DND-41 (cell line): Measurements from ENCODE around the gene DCC.

Source experiments
- ATAC-seq: fragments of 200-7000 bp; cut with Tn5 transposase; 3 replicates; pipeline ENCODE4 v1.9.1; 2021; ENCODE audit warnings: low read depth; ENCODE audit not compliant: insufficient read depth
- DNase-seq: peaks from one replicate; pipeline ENCODE4 v3.0.0-alpha.2; 2020
- H2AFZ ChIP-seq: 2 replicates; pipeline ENCODE4 v1.6.0; 2012; ENCODE audit warnings: low read depth, low read length
- H3K27ac ChIP-seq: 2 replicates; pipeline ENCODE4 v1.5.1; 2012; ENCODE audit warnings: low read length, inconsistent platforms
- H3K27me3 ChIP-seq: fragments of 200-600 bp; sonication (generic); 2 replicates; pipeline ENCODE4 v1.6.0; 2012; ENCODE audit warnings: low read length, mild to moderate bottlenecking, inconsistent platforms; ENCODE audit not compliant: insufficient read depth, poor library complexity
- H3K36me3 ChIP-seq: 2 replicates; pipeline ENCODE4 v1.5.1; 2012; ENCODE audit warnings: low read length, inconsistent platforms; ENCODE audit not compliant: insufficient read depth
- H3K4me1 ChIP-seq: 2 replicates; pipeline ENCODE4 v1.5.1; 2012; ENCODE audit warnings: mild to moderate bottlenecking, low read length; ENCODE audit not compliant: insufficient read depth
- H3K4me2 ChIP-seq: 2 replicates; pipeline ENCODE4 v1.6.0; 2012; ENCODE audit warnings: mild to moderate bottlenecking, moderate library complexity, low read length, inconsistent platforms; ENCODE audit not compliant: insufficient read depth
- H3K4me3 ChIP-seq, 2 experiments: fragments of 200-600 bp in 1 of 2; shearing (Covaris generic) in 1 of 2; 2 replicates each; pipeline ENCODE4 v1.5.1; 2012 to 2016; ENCODE audit warnings: inconsistent platforms in 2 of 2, low read length in 2 of 2, mild to moderate bottlenecking in 2 of 2, low read depth in 1 of 2, moderate library complexity in 1 of 2
- H3K79me2 ChIP-seq: 2 replicates; pipeline ENCODE4 v1.6.0; 2012; ENCODE audit warnings: low read length, inconsistent platforms; ENCODE audit not compliant: insufficient read depth
- H3K9ac ChIP-seq: 2 replicates; pipeline ENCODE4 v1.6.0; 2012; ENCODE audit warnings: low read depth, mild to moderate bottlenecking, inconsistent platforms, low read length, moderate library complexity
- H3K9me3 ChIP-seq: 2 replicates; pipeline ENCODE4 v1.5.1; 2012; ENCODE audit warnings: low read length, moderate library complexity, mild to moderate bottlenecking, inconsistent platforms; ENCODE audit not compliant: insufficient read depth, severe bottlenecking
- H4K20me1 ChIP-seq: 2 replicates; pipeline ENCODE4 v1.6.0; 2012; ENCODE audit warnings: low read length; ENCODE audit not compliant: insufficient read depth
- EZH2 ChIP-seq: IDR thresholded peaks from 3 replicates; pipeline ENCODE4 v1.6.1; 2012; ENCODE audit warnings: borderline replicate concordance, low read depth, mild to moderate bottlenecking, moderate library complexity, low read length, inconsistent platforms; ENCODE audit not compliant: severe bottlenecking
- TF ChIP-seq, protein P1 (sequence below): IDR thresholded peaks from 2 replicates; pipeline ENCODE4 v1.5.1; 2012; ENCODE audit warnings: borderline replicate concordance, low read length, moderate library complexity, mild to moderate bottlenecking; ENCODE audit not compliant: poor library complexity, severe bottlenecking; ENCODE audit errors: extremely low read depth

Gene DCC

GRCh38 chr18:53040286-53040685, 700.3 kb downstream of the DCC start:
- TF ChIP-seq, protein P1, sequence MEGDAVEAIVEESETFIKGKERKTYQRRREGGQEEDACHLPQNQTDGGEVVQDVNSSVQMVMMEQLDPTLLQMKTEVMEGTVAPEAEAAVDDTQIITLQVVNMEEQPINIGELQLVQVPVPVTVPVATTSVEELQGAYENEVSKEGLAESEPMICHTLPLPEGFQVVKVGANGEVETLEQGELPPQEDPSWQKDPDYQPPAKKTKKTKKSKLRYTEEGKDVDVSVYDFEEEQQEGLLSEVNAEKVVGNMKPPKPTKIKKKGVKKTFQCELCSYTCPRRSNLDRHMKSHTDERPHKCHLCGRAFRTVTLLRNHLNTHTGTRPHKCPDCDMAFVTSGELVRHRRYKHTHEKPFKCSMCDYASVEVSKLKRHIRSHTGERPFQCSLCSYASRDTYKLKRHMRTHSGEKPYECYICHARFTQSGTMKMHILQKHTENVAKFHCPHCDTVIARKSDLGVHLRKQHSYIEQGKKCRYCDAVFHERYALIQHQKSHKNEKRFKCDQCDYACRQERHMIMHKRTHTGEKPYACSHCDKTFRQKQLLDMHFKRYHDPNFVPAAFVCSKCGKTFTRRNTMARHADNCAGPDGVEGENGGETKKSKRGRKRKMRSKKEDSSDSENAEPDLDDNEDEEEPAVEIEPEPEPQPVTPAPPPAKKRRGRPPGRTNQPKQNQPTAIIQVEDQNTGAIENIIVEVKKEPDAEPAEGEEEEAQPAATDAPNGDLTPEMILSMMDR = no peak
- no peak for TF ChIP-seq EZH2
- Histone ChIP-seq H3K36me3 (no peaks in the 10 kb centered on the region), H3K27ac (no peak overlapping the region), H3K9me3 (no peaks in the 10 kb centered on the region), H3K79me2 (no peaks in the 10 kb centered on the region), H3K27me3 (no peaks in the 10 kb centered on the region), H4K20me1 (no peaks in the 10 kb centered on the region), H2AFZ (no peak overlapping the region), H3K4me3 (no peak overlapping the region), H3K4me1 (no peaks in the 10 kb centered on the region), H3K4me2 (no peak overlapping the region), H3K9ac (no peak overlapping the region)
- no peak for DNase-seq
- ATAC-seq = no peak

DNA sequence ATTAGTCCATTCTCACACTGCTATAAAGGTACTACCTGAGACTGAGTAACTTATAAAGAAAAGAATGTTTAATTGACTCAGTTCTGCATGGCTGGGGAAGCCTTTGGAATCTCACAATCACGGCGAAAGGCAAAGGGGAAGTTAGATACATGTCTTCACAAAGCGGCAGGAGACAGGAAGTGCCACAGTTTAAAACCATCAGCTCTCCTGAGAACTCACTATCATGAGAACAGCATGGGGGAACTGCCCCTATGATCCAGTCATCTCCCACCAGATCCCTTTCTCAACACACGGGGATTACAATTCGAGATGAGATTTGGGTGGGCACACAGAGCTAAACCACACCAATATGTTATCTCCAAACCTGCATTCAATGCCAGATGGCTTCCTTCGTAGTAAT, 716.1 kb downstream of the DCC start:
- no peak overlapping the region for H3K9ac ChIP-seq
- no peaks in the 10 kb centered on the region for H3K27me3 ChIP-seq
- TF ChIP-seq, protein P1 = no peak
- no peak for TF ChIP-seq EZH2
- no peaks in the 10 kb centered on the region for H4K20me1 ChIP-seq
- no peaks in the 10 kb centered on the region for H3K4me1 ChIP-seq
- DNase-seq = no peak
- no peak overlapping the region for H3K27ac ChIP-seq
- no peaks in the 10 kb centered on the region for H3K9me3 ChIP-seq
- H3K36me3 ChIP-seq = no peaks in the 10 kb centered on the region
- no peak overlapping the region for H2AFZ ChIP-seq
- H3K4me2 ChIP-seq = no peak overlapping the region
- no peaks in the 10 kb centered on the region for H3K79me2 ChIP-seq
- no peak overlapping the region for H3K4me3 ChIP-seq
- no peak for ATAC-seq

- no peak overlapping the region for H3K4me2 ChIP-seq
- no peak overlapping the region for H3K9ac ChIP-seq
- no peak for ATAC-seq
- no peaks in the 10 kb centered on the region for H3K79me2 ChIP-seq
- H4K20me1 ChIP-seq = no peaks in the 10 kb centered on the region; the same call in 1 of the 2 replicates
- H2AFZ ChIP-seq = no peak overlapping the region
- H3K4me3 ChIP-seq = no peak overlapping the region
- DNase-seq = no peak
- no peaks in the 10 kb centered on the region for H3K36me3 ChIP-seq
- no peaks in the 10 kb centered on the region for H3K4me1 ChIP-seq
- no peak overlapping the region for H3K27ac ChIP-seq
- H3K27me3 ChIP-seq = no peaks in the 10 kb centered on the region
- TF ChIP-seq EZH2 = no peak
- TF ChIP-seq, protein P1 = no peak
- no peaks in the 10 kb centered on the region for H3K9me3 ChIP-seq
Measured at GRCh38 chr18:53070788-53071187, 730.8 kb downstream of the DCC start.

GRCh38 chr18:53080687-53081086, 740.7 kb downstream of the DCC start:
- no peak for ATAC-seq
- Histone ChIP-seq H3K79me2 (no peaks in the 10 kb centered on the region), H3K4me3 (no peak overlapping the region), H3K9me3 (no peaks in the 10 kb centered on the region), H3K27ac (no peak overlapping the region), H3K27me3 (no peaks in the 10 kb centered on the region), H2AFZ (no peak overlapping the region), H3K4me1 (no peaks in the 10 kb centered on the region), H3K9ac (no peak overlapping the region), H3K36me3 (no peaks in the 10 kb centered on the region), H4K20me1 (no peaks in the 10 kb centered on the region), H3K4me2 (no peak overlapping the region)
- DNase-seq = no peak
- TF ChIP-seq, protein P1 = no peak
- TF ChIP-seq EZH2 = no peak
